DMS153 treated with DMSO at 0.1 percent for 48 hours (cell line): ENCODE measurements around the gene NRXN3.

Experiments
- DNase-seq: peaks from one replicate; lab custom pipeline; 2025; ENCODE audit not compliant: unreplicated experiment; lab: John Stamatoyannopoulos, UW

Gene NRXN3

GRCh38 chr14:78319887-78320635 is 149.9 kb downstream of the NRXN3 start:
- peak; percentile 58 for DNase-seq

GRCh38 chr14:78324353-78324752 is 154.2 kb downstream of the NRXN3 start:
- no peak for DNase-seq

- no peak for DNase-seq
These were observed 155.7 kb downstream of the NRXN3 start for GRCh38 chr14:78325911-78326310.

- DNase-seq = no peak
These were observed 157.5 kb downstream of the NRXN3 start for GRCh38 chr14:78327426-78328221.

- DNase-seq = no peak
These were observed 159.2 kb downstream of the NRXN3 start for GRCh38 chr14:78329371-78329770.

- no peak for DNase-seq
These were observed 165.4 kb downstream of the NRXN3 start for GRCh38 chr14:78335531-78335930.

- DNase-seq = no peak
These were observed 170.1 kb downstream of the NRXN3 start for GRCh38 chr14:78340250-78340649.

- DNase-seq = peak; percentile 76
These were observed 171.7 kb downstream of the NRXN3 start for GRCh38 chr14:78341827-78342389.

- DNase-seq = no peak
These were observed 172.7 kb downstream of the NRXN3 start for GRCh38 chr14:78342879-78343278.

- DNase-seq = no peak
These were observed 174.1 kb downstream of the NRXN3 start for GRCh38 chr14:78344290-78344689.

- DNase-seq = no peak
These were observed 175.1 kb downstream of the NRXN3 start for GRCh38 chr14:78345131-78345744.

- DNase-seq = no peak
These were observed 176.6 kb downstream of the NRXN3 start for GRCh38 chr14:78346747-78347146.

- DNase-seq = no peak
These were observed 184.9 kb downstream of the NRXN3 start for GRCh38 chr14:78355109-78355508.

- DNase-seq = no peak
These were observed 186.2 kb downstream of the NRXN3 start for GRCh38 chr14:78356391-78356790.

GRCh38 chr14:78358591-78358990 is 188.4 kb downstream of the NRXN3 start:
- no peak for DNase-seq

- no peak for DNase-seq
These were observed 189.4 kb downstream of the NRXN3 start for GRCh38 chr14:78359581-78359980.

- no peak for DNase-seq
These were observed 192.8 kb downstream of the NRXN3 start for GRCh38 chr14:78363008-78363407.

GRCh38 chr14:78367355-78367754 is 197.2 kb downstream of the NRXN3 start:
- DNase-seq = no peak

- no peak for DNase-seq
These were observed 212.9 kb downstream of the NRXN3 start for GRCh38 chr14:78383060-78383459.

GRCh38 chr14:78398216-78398615 is 228.0 kb downstream of the NRXN3 start:
- DNase-seq = no peak

GRCh38 chr14:78399316-78399889 is 229.2 kb downstream of the NRXN3 start:
- no peak for DNase-seq
